ENCODE data around the gene MRPL24.

The MRPL24 gene

DNA sequence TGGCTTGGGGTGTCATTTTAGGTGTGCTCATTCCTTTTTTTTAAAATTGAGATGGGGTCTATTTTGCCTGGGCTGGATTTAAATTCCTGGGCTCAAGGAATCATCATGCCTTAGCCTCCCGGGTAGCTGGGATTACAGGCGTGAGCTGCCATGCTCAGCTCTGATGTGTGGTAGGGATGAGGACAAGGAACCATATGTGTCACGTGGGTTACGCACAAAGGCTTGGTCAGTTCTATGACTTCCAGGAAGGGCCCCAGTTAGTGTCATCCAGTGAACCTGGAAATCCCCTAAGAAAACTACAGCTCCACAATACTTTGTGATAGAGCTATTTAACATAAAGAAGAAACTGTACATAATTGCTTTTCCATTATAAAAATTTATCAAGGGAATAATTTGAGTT lies 19.4 kb downstream of the MRPL24 start:
- CTCF ChIA-PET, result interaction anchor here (0.5 to 7.1 kb wide), 11 partner anchors 9 to 206 kb away, joined by 3 to 112 read pairs (median 4); partner anchors contain the start of gene CRABP2
- H3K9me3 ChIP-seq (ENCODE audit: control insufficient read depth, insufficient read depth, low read depth, low read length), result no peaks in the 10 kb centered on the region
- no peak overlapping the region for H3K4me3 ChIP-seq (ENCODE audit: low read depth, low read length)
- POLR2A ChIA-PET, result interaction anchor here (0.6 to 1.7 kb wide), 5 partner anchors 19 to 97 kb away, joined by 3 to 10 read pairs (median 4); partner anchors contain the start of genes HDGF and MRPL24
- no peak overlapping the region for H3K27ac ChIP-seq (ENCODE audit: extremely low read depth, low read depth, low read length)
- TF ChIP-seq, protein P1, sequence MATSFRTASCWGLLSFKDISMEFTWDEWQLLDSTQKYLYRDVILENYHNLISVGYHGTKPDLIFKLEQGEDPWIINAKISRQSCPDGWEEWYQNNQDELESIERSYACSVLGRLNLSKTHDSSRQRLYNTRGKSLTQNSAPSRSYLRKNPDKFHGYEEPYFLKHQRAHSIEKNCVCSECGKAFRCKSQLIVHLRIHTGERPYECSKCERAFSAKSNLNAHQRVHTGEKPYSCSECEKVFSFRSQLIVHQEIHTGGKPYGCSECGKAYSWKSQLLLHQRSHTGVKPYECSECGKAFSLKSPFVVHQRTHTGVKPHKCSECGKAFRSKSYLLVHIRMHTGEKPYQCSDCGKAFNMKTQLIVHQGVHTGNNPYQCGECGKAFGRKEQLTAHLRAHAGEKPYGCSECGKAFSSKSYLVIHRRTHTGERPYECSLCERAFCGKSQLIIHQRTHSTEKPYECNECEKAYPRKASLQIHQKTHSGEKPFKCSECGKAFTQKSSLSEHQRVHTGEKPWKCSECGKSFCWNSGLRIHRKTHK (tag by site-specific recombination; IDR thresholded peaks at IDR 0.05), result no peak
- TF ChIP-seq HIC1 (tag by site-specific recombination; IDR thresholded peaks at IDR 0.05) (no peak), ZNF645 (tag by site-specific recombination; IDR thresholded peaks at IDR 0.05) (no peak), ZNF585B (tag by site-specific recombination; IDR thresholded peaks at IDR 0.05) (no peak), KLF9 (tag by site-specific recombination; IDR thresholded peaks at IDR 0.05; ENCODE audit: low read depth) (no peak), GLI2 (tag by site-specific recombination; IDR thresholded peaks at IDR 0.05; ENCODE audit: borderline replicate concordance, low read depth) (no peak), ZNF624 (tag by site-specific recombination; IDR thresholded peaks at IDR 0.05) (no peak), EGR2 (tag by site-specific recombination; IDR thresholded peaks at IDR 0.05; ENCODE audit: low read depth) (no peak), ZNF19 (tag by site-specific recombination; IDR thresholded peaks at IDR 0.05; ENCODE audit: low read depth) (no peak), ZFP37 (tag by site-specific recombination; IDR thresholded peaks at IDR 0.05) (no peak), ZBTB17 (tag by site-specific recombination; IDR thresholded peaks at IDR 0.05) (no peak), ZNF292 (tag by site-specific recombination; IDR thresholded peaks at IDR 0.05; ENCODE audit: borderline replicate concordance, low read depth) (no peak), ZNF155 (tag by site-specific recombination; IDR thresholded peaks at IDR 0.05) (no peak), ZNF211 (tag by site-specific recombination; IDR thresholded peaks at IDR 0.05; ENCODE audit: low read depth) (no peak), ZNF132 (tag by site-specific recombination; IDR thresholded peaks at IDR 0.05; ENCODE audit: borderline replicate concordance) (no peak), ZNF658 (tag by site-specific recombination; IDR thresholded peaks at IDR 0.05) (no peak)
- TF ChIP-seq, protein P2, sequence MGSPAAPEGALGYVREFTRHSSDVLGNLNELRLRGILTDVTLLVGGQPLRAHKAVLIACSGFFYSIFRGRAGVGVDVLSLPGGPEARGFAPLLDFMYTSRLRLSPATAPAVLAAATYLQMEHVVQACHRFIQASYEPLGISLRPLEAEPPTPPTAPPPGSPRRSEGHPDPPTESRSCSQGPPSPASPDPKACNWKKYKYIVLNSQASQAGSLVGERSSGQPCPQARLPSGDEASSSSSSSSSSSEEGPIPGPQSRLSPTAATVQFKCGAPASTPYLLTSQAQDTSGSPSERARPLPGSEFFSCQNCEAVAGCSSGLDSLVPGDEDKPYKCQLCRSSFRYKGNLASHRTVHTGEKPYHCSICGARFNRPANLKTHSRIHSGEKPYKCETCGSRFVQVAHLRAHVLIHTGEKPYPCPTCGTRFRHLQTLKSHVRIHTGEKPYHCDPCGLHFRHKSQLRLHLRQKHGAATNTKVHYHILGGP (tag by site-specific recombination; IDR thresholded peaks at IDR 0.05), result no peak
- TF ChIP-seq, protein P3, sequence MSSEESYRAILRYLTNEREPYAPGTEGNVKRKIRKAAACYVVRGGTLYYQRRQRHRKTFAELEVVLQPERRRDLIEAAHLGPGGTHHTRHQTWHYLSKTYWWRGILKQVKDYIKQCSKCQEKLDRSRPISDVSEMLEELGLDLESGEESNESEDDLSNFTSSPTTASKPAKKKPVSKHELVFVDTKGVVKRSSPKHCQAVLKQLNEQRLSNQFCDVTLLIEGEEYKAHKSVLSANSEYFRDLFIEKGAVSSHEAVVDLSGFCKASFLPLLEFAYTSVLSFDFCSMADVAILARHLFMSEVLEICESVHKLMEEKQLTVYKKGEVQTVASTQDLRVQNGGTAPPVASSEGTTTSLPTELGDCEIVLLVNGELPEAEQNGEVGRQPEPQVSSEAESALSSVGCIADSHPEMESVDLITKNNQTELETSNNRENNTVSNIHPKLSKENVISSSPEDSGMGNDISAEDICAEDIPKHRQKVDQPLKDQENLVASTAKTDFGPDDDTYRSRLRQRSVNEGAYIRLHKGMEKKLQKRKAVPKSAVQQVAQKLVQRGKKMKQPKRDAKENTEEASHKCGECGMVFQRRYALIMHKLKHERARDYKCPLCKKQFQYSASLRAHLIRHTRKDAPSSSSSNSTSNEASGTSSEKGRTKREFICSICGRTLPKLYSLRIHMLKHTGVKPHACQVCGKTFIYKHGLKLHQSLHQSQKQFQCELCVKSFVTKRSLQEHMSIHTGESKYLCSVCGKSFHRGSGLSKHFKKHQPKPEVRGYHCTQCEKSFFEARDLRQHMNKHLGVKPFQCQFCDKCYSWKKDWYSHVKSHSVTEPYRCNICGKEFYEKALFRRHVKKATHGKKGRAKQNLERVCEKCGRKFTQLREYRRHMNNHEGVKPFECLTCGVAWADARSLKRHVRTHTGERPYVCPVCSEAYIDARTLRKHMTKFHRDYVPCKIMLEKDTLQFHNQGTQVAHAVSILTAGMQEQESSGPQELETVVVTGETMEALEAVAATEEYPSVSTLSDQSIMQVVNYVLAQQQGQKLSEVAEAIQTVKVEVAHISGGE (tag by site-specific recombination; conservative IDR thresholded peaks at IDR 0.05; ENCODE audit: low read depth), result no peak
- TF ChIP-seq, protein P4, sequence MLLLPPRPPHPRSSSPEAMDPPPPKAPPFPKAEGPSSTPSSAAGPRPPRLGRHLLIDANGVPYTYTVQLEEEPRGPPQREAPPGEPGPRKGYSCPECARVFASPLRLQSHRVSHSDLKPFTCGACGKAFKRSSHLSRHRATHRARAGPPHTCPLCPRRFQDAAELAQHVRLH (tag by site-specific recombination; IDR thresholded peaks at IDR 0.05), result no peak
- no peaks in the 10 kb centered on the region; the same call in 1 of the 2 replicates for H3K4me1 ChIP-seq (ENCODE audit: control insufficient read depth, insufficient read depth, low read length)
- H3K36me3 ChIP-seq (ENCODE audit: control insufficient read depth in 2 of 2, insufficient read depth in 1 of 2, low read length in 2 of 2), result peaks cover 7 to 66% of the 10 kb centered on the region in 2 experiments; a peak in 2 of 3 replicates

Data from HEK293 (cell line).